NCI-H2227 treated with DMSO at 0.1 percent for 48 hours (cell line): Measurements from ENCODE around the gene FOXK2.

ENCODE experiments used
- DNase-seq: peaks from one replicate; lab custom pipeline; 2025; lab: John Stamatoyannopoulos, UW

Gene FOXK2

GRCh38 chr17:82590881-82591539, 71.5 kb downstream of the FOXK2 start:
- no peak for DNase-seq

- no peak for DNase-seq
These were observed 72.8 kb downstream of the FOXK2 start for GRCh38 chr17:82592289-82592766.

- peak; percentile 70 for DNase-seq
These were observed 73.4 kb downstream of the FOXK2 start for GRCh38 chr17:82592767-82593589.

- no peak for DNase-seq
These were observed 74.1 kb downstream of the FOXK2 start for GRCh38 chr17:82593590-82594087.

- no peak for DNase-seq
These were observed 75.0 kb downstream of the FOXK2 start for GRCh38 chr17:82594571-82594970.

GRCh38 chr17:82595893-82596292, 76.4 kb downstream of the FOXK2 start:
- DNase-seq, result no peak

GRCh38 chr17:82596296-82596695, 76.8 kb downstream of the FOXK2 start:
- no peak for DNase-seq

- no peak for DNase-seq
These were observed 77.5 kb downstream of the FOXK2 start for GRCh38 chr17:82596837-82597672.

- DNase-seq, result no peak
These were observed 79.0 kb downstream of the FOXK2 start for GRCh38 chr17:82598256-82599119.

GRCh38 chr17:82599674-82600661, 80.4 kb downstream of the FOXK2 start:
- DNase-seq, result no peak

GRCh38 chr17:82600731-82601446, 81.4 kb downstream of the FOXK2 start:
- no peak for DNase-seq

- no peak for DNase-seq
These were observed 82.0 kb downstream of the FOXK2 start for GRCh38 chr17:82601447-82602000.

GRCh38 chr17:82602487-82602886, 83.0 kb downstream of the FOXK2 start:
- no peak for DNase-seq

GRCh38 chr17:82602986-82603710, 83.6 kb downstream of the FOXK2 start:
- DNase-seq, result no peak

- no peak for DNase-seq
These were observed 84.5 kb downstream of the FOXK2 start for GRCh38 chr17:82603981-82604448.

- no peak for DNase-seq
These were observed 85.0 kb downstream of the FOXK2 start for GRCh38 chr17:82604532-82604931.

GRCh38 chr17:82605939-82606600, 86.5 kb downstream of the FOXK2 start:
- no peak for DNase-seq

GRCh38 chr17:82608816-82609215, 89.3 kb downstream of the FOXK2 start:
- no peak for DNase-seq
